ENCODE results near the gene PLXNA2.

- TF ChIP-seq TAF1 (IDR thresholded peaks at IDR 0.05; ENCODE audit: borderline replicate concordance, insufficient read depth, low read length) (no peak), REST (IDR thresholded peaks at IDR 0.05; ENCODE audit: insufficient read depth in 1 of 2, low read depth in 2 of 2, low read length in 2 of 2) (no peak), FOXP2 (optimal IDR thresholded peaks at IDR 0.05; ENCODE audit: borderline replicate concordance, extremely low read depth, extremely low read length, insufficient read depth) (no peak), POLR2AphosphoS5 (IDR thresholded peaks at IDR 0.05; ENCODE audit: low read depth, low read length) (no peak), SIN3A (IDR thresholded peaks at IDR 0.05; ENCODE audit: borderline replicate concordance, insufficient read depth, low read length) (no peak)
These were observed 125.9 kb downstream of the PLXNA2 start for GRCh38 chr1:208118306-208118705.
